ENCODE measurements around the gene EPYC.

DNA sequence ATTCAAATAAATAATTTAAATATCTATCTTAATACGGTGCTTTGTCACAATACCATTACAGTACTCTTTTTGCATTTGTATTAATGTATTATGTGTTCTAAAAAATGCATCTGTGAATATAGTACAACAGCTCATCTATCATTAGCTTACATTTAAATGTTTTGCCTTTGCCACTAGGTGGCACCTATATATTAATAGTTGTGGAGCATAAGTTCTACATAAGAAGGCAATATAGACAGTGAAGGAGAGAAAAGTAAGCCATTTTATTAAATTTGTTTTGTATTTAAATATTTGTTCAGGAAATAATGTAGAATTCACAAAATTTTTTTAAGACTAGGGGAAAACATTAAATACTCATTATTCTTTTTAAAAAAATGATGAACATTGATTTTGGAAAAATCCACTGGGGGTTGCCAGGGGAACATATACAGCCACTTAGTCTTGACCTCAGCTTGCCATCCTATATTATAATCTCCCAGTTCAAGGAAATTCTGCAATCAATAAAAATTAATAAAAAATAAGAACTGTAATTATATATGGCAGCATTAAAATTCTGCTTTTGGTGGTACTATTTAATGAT, 59.6 kb downstream of the EPYC start:
- TF ChIP-seq, protein P1, sequence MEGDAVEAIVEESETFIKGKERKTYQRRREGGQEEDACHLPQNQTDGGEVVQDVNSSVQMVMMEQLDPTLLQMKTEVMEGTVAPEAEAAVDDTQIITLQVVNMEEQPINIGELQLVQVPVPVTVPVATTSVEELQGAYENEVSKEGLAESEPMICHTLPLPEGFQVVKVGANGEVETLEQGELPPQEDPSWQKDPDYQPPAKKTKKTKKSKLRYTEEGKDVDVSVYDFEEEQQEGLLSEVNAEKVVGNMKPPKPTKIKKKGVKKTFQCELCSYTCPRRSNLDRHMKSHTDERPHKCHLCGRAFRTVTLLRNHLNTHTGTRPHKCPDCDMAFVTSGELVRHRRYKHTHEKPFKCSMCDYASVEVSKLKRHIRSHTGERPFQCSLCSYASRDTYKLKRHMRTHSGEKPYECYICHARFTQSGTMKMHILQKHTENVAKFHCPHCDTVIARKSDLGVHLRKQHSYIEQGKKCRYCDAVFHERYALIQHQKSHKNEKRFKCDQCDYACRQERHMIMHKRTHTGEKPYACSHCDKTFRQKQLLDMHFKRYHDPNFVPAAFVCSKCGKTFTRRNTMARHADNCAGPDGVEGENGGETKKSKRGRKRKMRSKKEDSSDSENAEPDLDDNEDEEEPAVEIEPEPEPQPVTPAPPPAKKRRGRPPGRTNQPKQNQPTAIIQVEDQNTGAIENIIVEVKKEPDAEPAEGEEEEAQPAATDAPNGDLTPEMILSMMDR (IDR thresholded peaks at IDR 0.05; ENCODE audit: low read depth, low read length, missing input control) = peak; percentile 46
- TF ChIP-seq RAD21 (IDR thresholded peaks at IDR 0.05) = peak; percentile 60 to 69
- TF ChIP-seq, protein P2, sequence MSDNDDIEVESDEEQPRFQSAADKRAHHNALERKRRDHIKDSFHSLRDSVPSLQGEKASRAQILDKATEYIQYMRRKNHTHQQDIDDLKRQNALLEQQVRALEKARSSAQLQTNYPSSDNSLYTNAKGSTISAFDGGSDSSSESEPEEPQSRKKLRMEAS (IDR thresholded peaks at IDR 0.05) = no peak
- TF ChIP-seq, protein P3, sequence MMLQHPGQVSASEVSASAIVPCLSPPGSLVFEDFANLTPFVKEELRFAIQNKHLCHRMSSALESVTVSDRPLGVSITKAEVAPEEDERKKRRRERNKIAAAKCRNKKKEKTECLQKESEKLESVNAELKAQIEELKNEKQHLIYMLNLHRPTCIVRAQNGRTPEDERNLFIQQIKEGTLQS (IDR thresholded peaks at IDR 0.05) = no peak
- no peak for TF ChIP-seq RXRA (IDR thresholded peaks at IDR 0.05)
- no peak for TF ChIP-seq JUND (IDR thresholded peaks at IDR 0.05)
- TF ChIP-seq GABPA (IDR thresholded peaks at IDR 0.05 in 1 of 2, conservative IDR thresholded peaks at IDR 0.05 in 1 of 2) = no peak
- TF ChIP-seq YY1 (IDR thresholded peaks at IDR 0.05) = no peak
- no peak for TF ChIP-seq HNF4A (conservative IDR thresholded peaks at IDR 0.05)
- TF ChIP-seq, protein P4, sequence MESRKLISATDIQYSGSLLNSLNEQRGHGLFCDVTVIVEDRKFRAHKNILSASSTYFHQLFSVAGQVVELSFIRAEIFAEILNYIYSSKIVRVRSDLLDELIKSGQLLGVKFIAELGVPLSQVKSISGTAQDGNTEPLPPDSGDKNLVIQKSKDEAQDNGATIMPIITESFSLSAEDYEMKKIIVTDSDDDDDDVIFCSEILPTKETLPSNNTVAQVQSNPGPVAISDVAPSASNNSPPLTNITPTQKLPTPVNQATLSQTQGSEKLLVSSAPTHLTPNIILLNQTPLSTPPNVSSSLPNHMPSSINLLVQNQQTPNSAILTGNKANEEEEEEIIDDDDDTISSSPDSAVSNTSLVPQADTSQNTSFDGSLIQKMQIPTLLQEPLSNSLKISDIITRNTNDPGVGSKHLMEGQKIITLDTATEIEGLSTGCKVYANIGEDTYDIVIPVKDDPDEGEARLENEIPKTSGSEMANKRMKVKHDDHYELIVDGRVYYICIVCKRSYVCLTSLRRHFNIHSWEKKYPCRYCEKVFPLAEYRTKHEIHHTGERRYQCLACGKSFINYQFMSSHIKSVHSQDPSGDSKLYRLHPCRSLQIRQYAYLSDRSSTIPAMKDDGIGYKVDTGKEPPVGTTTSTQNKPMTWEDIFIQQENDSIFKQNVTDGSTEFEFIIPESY (IDR thresholded peaks at IDR 0.05) = no peak

Measured in liver (tissue), 3 donors.